Esophagus squamous epithelium (tissue), 5 donors: ENCODE data around the gene EPAS1. TPM values are rescaled to one million over a fixed set of nuclear protein-coding genes. Genes with fewer than 3 reads are reported as not detected.
A peak's percentile ranks its signal among the peaks of the same experiment; 100 is the strongest.

Source experiments
- DNase-seq: peaks from one replicate; lab custom pipeline; 2025; lab: John Stamatoyannopoulos, UW
- H3K27ac ChIP-seq, 4 donors: fragments of 200-600 bp; sonication (generic); one replicate each; pipeline ENCODE4 v1.5.1; 2016 to 2019; ENCODE audit warnings: mild to moderate bottlenecking in 1 of 4
- H3K27me3 ChIP-seq, 4 donors: fragments of 200-600 bp; sonication (generic); 1 replicate in 3 of 4; 2 replicates in 1 of 4; pipeline versions ENCODE4 v1.5.1 to v1.6.0; 2017 to 2021; ENCODE audit warnings: antibody characterized with exemption in 1 of 4
- H3K36me3 ChIP-seq, 3 donors: fragments of 200-600 bp; sonication (generic); one replicate each; pipeline ENCODE4 v1.5.1; 2016 to 2019
- H3K4me1 ChIP-seq, 3 donors: fragments of 200-600 bp; sonication (generic); one replicate each; pipeline ENCODE4 v1.5.1; 2017 to 2019
- H3K4me3 ChIP-seq, 4 donors: fragments of 200-600 bp; sonication (generic); 1 replicate in 3 of 4; 2 replicates in 1 of 4; pipeline ENCODE4 v1.5.1; 2016 to 2019; ENCODE audit warnings: mild to moderate bottlenecking in 2 of 4, moderate library complexity in 1 of 4
- H3K9me3 ChIP-seq, 3 donors: fragments of 200-600 bp; sonication (generic); one replicate each; pipeline ENCODE4 v1.5.1; 2016 to 2019
- CTCF ChIP-seq, 6 experiments: fragments of 450-650 bp in 4 of 6; fragments of 200-600 bp in 2 of 6; sonication (generic) in 2 of 6; IDR thresholded peaks; one replicate each; pipeline ENCODE4 v1.5.1; 2016 to 2019; ENCODE audit warnings: antibody characterized with exemption in 6 of 6, mild to moderate bottlenecking in 4 of 6, moderate library complexity in 4 of 6
- POLR2A ChIP-seq, 4 donors: fragments of 450-650 bp; IDR thresholded peaks; one replicate each; pipeline ENCODE4 v1.6.1; 2017; ENCODE audit warnings: antibody characterized with exemption in 4 of 4, mild to moderate bottlenecking in 4 of 4, moderate library complexity in 3 of 4
- WGBS, 2 donors: methylation state at CpG; one replicate each; pipeline ENCODE4 v1.1.5; 2018; 5-methylcytosine and 5-hydroxymethylcytosine counted together
- intact Hi-C: fragments of 100-400 bp; cut with DNase I; formaldehyde crosslinking; loops from one replicate; pipeline ENCODE4 v1.15.0; 2022
- total RNA-seq, 4 donors: library from RNA; depleted of rRNA; stranded (reverse); fragments of >200 nt; gene quantifications; one replicate each; pipeline ENCODE4 v1.1.0, GENCODE V29; 2016
- donor health status: DM: yes; HTN: yes; CAD: no.

Gene EPAS1
- total RNA-seq, 4 donors from 2014 or later = 86.7 to 151 (median 105) TPM

- intact Hi-C loops = loop anchor here (10.0 kb wide), 1 partner anchor 233 kb away; no protein-coding TSS in a partner anchor
Measured at GRCh38 chr2:46298272-46298521, 990 bp downstream of the EPAS1 start.

GRCh38 chr2:46298522-46299353, 1.5 kb downstream of the EPAS1 start:
- peak; percentile 8 for DNase-seq
- peaks cover 9 to 59% (median 37%) of the 10 kb centered on the region in 3 donors for H3K4me1 ChIP-seq
- H3K4me3 ChIP-seq = peak overlapping the region; percentile 79 to 85 (median 81)
- 0% methylated on average over 8 of the region's 71 CpGs; no CpG with 5 or more reads in 1 of the 2 donors for WGBS, 2 donors
- peak overlapping the region; percentile 93 to 98 (median 94) for H3K27ac ChIP-seq
- no peaks in the 10 kb centered on the region for H3K36me3 ChIP-seq
- peak in 2 of 6 experiments; percentile 12 to 28 for TF ChIP-seq CTCF (IDR thresholded peaks at IDR 0.05)
- peak in 1 of 4 donors; percentile 15 for TF ChIP-seq POLR2A (IDR thresholded peaks at IDR 0.05)
- no peaks in the 10 kb centered on the region for H3K9me3 ChIP-seq
- H3K27me3 ChIP-seq = no peaks in the 10 kb centered on the region
- intact Hi-C loops = loop anchor here (10.0 kb wide), 1 partner anchor 234 kb away; no protein-coding TSS in a partner anchor

More at GRCh38 chr2:46298272-46298521, 990 bp downstream of the EPAS1 start:
- H3K9me3 ChIP-seq = no peaks in the 10 kb centered on the region
- TF ChIP-seq CTCF (IDR thresholded peaks at IDR 0.05) (no peak), POLR2A (IDR thresholded peaks at IDR 0.05) (no peak)
- no peak for DNase-seq
- no peaks in the 10 kb centered on the region for H3K27me3 ChIP-seq
- WGBS, 2 donors = 4% methylated on average over 4 of the region's 19 CpGs; no CpG with 5 or more reads in 1 of the 2 donors
- peak overlapping the region; percentile 93 to 98 (median 94) for H3K27ac ChIP-seq
- peaks cover 4 to 54% (median 32%) of the 10 kb centered on the region in 3 donors for H3K4me1 ChIP-seq
- no peaks in the 10 kb centered on the region for H3K36me3 ChIP-seq
- peak overlapping the region; percentile 79 to 85 (median 81) for H3K4me3 ChIP-seq

DNA sequence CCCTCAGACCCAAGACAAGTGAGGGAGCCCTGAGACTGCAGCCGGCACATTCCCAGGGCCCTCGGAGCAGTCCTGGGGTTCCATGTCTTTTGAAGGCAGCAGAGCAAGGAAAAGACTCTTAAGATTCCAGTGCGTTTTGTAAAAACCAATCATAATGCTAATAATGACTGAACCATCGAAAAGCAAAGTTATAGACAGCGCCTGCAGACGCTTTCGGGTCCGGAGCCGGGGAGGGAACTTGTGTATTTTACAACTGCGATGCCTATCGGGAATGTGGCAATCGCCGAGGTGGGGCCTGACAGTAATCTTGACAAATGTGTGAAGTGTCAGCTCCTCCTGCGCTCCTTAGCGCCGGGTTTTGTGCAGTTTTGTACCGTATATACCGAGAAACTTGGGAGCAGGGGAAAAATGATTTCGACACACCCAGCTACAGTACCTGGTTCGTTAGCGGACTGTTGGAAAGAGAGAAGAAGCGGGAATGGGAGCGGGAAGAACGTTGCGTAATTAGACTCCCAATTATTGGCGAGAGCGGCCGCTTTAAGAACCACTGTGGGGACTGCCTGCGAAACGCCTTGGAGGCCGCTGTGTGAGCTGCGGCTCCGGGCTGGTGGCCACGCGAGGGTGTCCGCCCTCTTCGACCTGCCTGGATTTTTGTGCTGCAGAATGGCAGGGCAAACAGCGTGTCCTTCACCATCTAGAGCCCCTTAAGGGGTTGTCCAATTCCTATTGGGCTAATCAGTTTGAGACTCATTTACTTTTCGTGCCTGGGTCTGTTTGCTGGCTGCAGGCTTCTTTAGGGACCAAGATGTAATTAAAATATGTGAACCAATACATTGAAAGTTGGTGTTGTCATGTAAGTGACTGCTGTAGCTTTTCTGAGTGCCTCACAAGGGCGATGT, 2.4 kb downstream of the EPAS1 start:
- intact Hi-C loops = loop anchor here (10.0 kb wide), 2 partner anchors 65 to 235 kb away; no protein-coding TSS in a partner anchor
- no peaks in the 10 kb centered on the region for H3K36me3 ChIP-seq

DNA sequence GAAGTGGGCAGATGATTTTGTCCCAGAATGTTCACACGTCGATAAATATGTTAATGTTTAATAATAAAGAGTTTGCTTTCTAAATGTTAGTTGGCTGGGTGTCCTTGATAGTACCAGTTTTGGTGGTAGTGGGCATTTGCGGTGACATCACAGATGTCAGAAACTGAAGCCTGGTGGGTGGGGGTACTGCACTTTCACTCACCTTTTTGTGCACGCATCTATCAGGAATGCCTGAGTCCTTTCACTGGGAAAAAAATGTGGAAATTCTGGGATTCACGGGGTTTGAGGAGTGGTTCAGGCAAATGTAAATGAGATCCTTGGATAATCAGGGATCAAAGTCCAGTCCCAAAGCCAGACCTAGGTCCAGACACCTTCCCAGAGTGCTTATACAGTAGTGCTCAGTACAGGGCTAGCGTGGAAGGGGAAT, 3.2 kb downstream of the EPAS1 start:
- TF ChIP-seq POLR2A (IDR thresholded peaks at IDR 0.05) (no peak), CTCF (IDR thresholded peaks at IDR 0.05) (peak in 1 of 6 experiments; percentile 5)
- peak overlapping the region; percentile 79 to 85 (median 81) for H3K4me3 ChIP-seq
- no peaks in the 10 kb centered on the region for H3K36me3 ChIP-seq
- DNase-seq = no peak
- no peaks in the 10 kb centered on the region for H3K9me3 ChIP-seq
- 79 to 83% methylated on average over 5 to 6 of the region's 6 CpGs for WGBS, 2 donors
- intact Hi-C loops = loop anchor here (10.0 kb wide), 1 partner anchor 64 kb away; no protein-coding TSS in a partner anchor
- H3K4me1 ChIP-seq = peaks cover 11 to 76% (median 50%) of the 10 kb centered on the region in 3 donors
- H3K27ac ChIP-seq = peak overlapping the region; percentile 93 to 98 (median 94)
- H3K27me3 ChIP-seq = no peaks in the 10 kb centered on the region

More for the DNA sequence above, 2.4 kb downstream of the EPAS1 start:
- no peaks in the 10 kb centered on the region for H3K9me3 ChIP-seq
- no peak for DNase-seq
- TF ChIP-seq POLR2A (IDR thresholded peaks at IDR 0.05) (no peak), CTCF (IDR thresholded peaks at IDR 0.05) (peak in 1 of 6 experiments; percentile 4)
- no peaks in the 10 kb centered on the region for H3K27me3 ChIP-seq
- peak overlapping the region; percentile 93 to 98 (median 94) for H3K27ac ChIP-seq
- WGBS, 2 donors = 7% methylated on average over 25 to 35 of the region's 40 CpGs
- H3K4me3 ChIP-seq = peak overlapping the region; percentile 79 to 85 (median 81)
- H3K4me1 ChIP-seq = peaks cover 11 to 68% (median 42%) of the 10 kb centered on the region in 3 donors
